Panc1 (cell line): ENCODE data around the gene ZHX3. TPM values are rescaled to one million over a fixed set of nuclear protein-coding genes. Genes with fewer than 3 reads are reported as not detected.

Experiments
- ATAC-seq: fragments of 200-7000 bp; cut with Tn5 transposase; 2 replicates; pipeline ENCODE4 v1.9.1; 2020; ENCODE audit warnings: mild to moderate bottlenecking, moderate library complexity
- BruUV-seq: library from RNA; stranded (reverse); fragments of 400-500 nt; replicated peaks from 2 replicates; lab custom pipeline; 2021; lab: Mats Ljungman, UMichigan
- CTCF ChIA-PET: fragments of 300-600 bp; sonication (Branson Sonifier 250); formaldehyde crosslinking; loops from one replicate; lab custom pipeline; 2022; ENCODE audit warnings: antibody characterized with exemption; lab: Charles Lee
- POLR2A ChIA-PET: fragments of 300-600 bp; sonication (Branson Sonifier 250); formaldehyde crosslinking; loops from one replicate; lab custom pipeline; 2022; ENCODE audit warnings: antibody characterized with exemption; lab: Charles Lee
- DNase-seq: peaks from one replicate; pipeline ENCODE4 v3.0.0-alpha.2; 2010; ENCODE audit warnings: low read depth, low spot score
- H3K27ac ChIP-seq: 2 replicates; pipeline ENCODE4 v1.5.1; 2011; ENCODE audit warnings: mild to moderate bottlenecking, low read length, inconsistent platforms
- H3K27me3 ChIP-seq: fragments of 200-500 bp; sonication (Bioruptor generic); 2 replicates; pipeline ENCODE4 v1.6.0; 2014; ENCODE audit warnings: low read length, inconsistent platforms; ENCODE audit not compliant: control insufficient read depth, insufficient read depth
- H3K36me3 ChIP-seq: fragments of 200-500 bp; sonication (Bioruptor generic); 2 replicates; pipeline ENCODE4 v1.5.1; 2014; ENCODE audit warnings: inconsistent platforms, mild to moderate bottlenecking, low read length, moderate library complexity; ENCODE audit not compliant: control insufficient read depth, insufficient read depth
- H3K4me1 ChIP-seq: 2 replicates; pipeline ENCODE4 v1.5.1; 2011; ENCODE audit warnings: inconsistent platforms, mild to moderate bottlenecking, low read length, moderate library complexity; ENCODE audit not compliant: control insufficient read depth, insufficient read depth
- H3K4me3 ChIP-seq, 2 experiments: 2 replicates each; pipeline ENCODE4 v1.5.1; 2011 to 2012; ENCODE audit warnings: low read depth in 2 of 2, low read length in 2 of 2, mild to moderate bottlenecking in 2 of 2, inconsistent platforms in 1 of 2, moderate library complexity in 1 of 2
- H3K9me3 ChIP-seq: fragments of 200-500 bp; sonication (Bioruptor generic); 2 replicates; pipeline ENCODE4 v1.5.1; 2014; ENCODE audit warnings: low read depth, mild to moderate bottlenecking, inconsistent platforms, low read length, moderate library complexity; ENCODE audit not compliant: control insufficient read depth, insufficient read depth
- CTCF ChIP-seq: fragments of 450-650 bp; IDR thresholded peaks from 2 replicates; pipeline ENCODE4 v1.5.1; 2017; ENCODE audit warnings: mild to moderate bottlenecking
- POLR2AphosphoS5 ChIP-seq: IDR thresholded peaks from 2 replicates; pipeline ENCODE4 v1.6.1; 2012; ENCODE audit warnings: mild to moderate bottlenecking, low read depth, low read length, moderate library complexity
- SIN3A ChIP-seq: IDR thresholded peaks from 2 replicates; pipeline ENCODE4 v1.6.1; 2012; ENCODE audit warnings: low read depth, mild to moderate bottlenecking, low read length, moderate library complexity, borderline replicate concordance; ENCODE audit not compliant: insufficient read depth
- TCF7L2 ChIP-seq: IDR thresholded peaks from 2 replicates; pipeline ENCODE4 v1.6.1; 2011; ENCODE audit warnings: mild to moderate bottlenecking, low read depth, low read length, inconsistent platforms
- in situ Hi-C: cut with HindIII; loops from 2 replicates; pipeline ENCODE4 v1.10.0; 2016; ENCODE audit warnings: low sequenced_read_pairs, low pct_unique_long_range_greater_than_20kb
- intact Hi-C: fragments of 100-400 bp; cut with micrococcal nuclease; formaldehyde crosslinking; loops from one replicate; pipeline ENCODE4 v1.10.0; 2022; ENCODE audit not compliant: unreplicated experiment
- total RNA-seq: library from RNA; stranded (reverse); gene quantifications from one replicate; pipeline ENCODE4 v1.2.1, GENCODE V29; 2021; ENCODE audit not compliant: unreplicated experiment
- TF ChIP-seq, protein P1 (sequence below), 2 experiments: IDR thresholded peaks; 2 replicates each; pipeline ENCODE4 v1.6.1; 2011 to 2012; ENCODE audit warnings: low read depth in 2 of 2, control low read depth in 1 of 2, low read length in 1 of 2, mild to moderate bottlenecking in 1 of 2, moderate library complexity in 1 of 2; ENCODE audit not compliant: insufficient read depth in 1 of 2

Gene ZHX3
- total RNA-seq, 1 experiment from 2014 or later = 19.8 TPM

GRCh38 chr20:41300383-41300782 is 17.1 kb downstream of the ZHX3 start:
- ChIA-PET POLR2A (no interaction called here), CTCF (no interaction called here)
- BruUV-seq = no TSS peak
- H3K27ac ChIP-seq = no peak overlapping the region
- no peaks in the 10 kb centered on the region for H3K4me1 ChIP-seq
- no peak for ATAC-seq
- TF ChIP-seq TCF7L2 = no peak
- TF ChIP-seq, protein P1, sequence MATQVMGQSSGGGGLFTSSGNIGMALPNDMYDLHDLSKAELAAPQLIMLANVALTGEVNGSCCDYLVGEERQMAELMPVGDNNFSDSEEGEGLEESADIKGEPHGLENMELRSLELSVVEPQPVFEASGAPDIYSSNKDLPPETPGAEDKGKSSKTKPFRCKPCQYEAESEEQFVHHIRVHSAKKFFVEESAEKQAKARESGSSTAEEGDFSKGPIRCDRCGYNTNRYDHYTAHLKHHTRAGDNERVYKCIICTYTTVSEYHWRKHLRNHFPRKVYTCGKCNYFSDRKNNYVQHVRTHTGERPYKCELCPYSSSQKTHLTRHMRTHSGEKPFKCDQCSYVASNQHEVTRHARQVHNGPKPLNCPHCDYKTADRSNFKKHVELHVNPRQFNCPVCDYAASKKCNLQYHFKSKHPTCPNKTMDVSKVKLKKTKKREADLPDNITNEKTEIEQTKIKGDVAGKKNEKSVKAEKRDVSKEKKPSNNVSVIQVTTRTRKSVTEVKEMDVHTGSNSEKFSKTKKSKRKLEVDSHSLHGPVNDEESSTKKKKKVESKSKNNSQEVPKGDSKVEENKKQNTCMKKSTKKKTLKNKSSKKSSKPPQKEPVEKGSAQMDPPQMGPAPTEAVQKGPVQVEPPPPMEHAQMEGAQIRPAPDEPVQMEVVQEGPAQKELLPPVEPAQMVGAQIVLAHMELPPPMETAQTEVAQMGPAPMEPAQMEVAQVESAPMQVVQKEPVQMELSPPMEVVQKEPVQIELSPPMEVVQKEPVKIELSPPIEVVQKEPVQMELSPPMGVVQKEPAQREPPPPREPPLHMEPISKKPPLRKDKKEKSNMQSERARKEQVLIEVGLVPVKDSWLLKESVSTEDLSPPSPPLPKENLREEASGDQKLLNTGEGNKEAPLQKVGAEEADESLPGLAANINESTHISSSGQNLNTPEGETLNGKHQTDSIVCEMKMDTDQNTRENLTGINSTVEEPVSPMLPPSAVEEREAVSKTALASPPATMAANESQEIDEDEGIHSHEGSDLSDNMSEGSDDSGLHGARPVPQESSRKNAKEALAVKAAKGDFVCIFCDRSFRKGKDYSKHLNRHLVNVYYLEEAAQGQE (IDR thresholded peaks at IDR 0.05; ENCODE audit: insufficient read depth in 1 of 2, low read depth in 2 of 2, low read length in 1 of 2) = no peak
- no peak for TF ChIP-seq SIN3A
- TF ChIP-seq CTCF = no peak
- TF ChIP-seq POLR2AphosphoS5 = no peak
- H3K36me3 ChIP-seq = no peaks in the 10 kb centered on the region
- no peak overlapping the region for H3K4me3 ChIP-seq
- no peaks in the 10 kb centered on the region for H3K27me3 ChIP-seq
- DNase-seq = no peak
- in situ Hi-C loops (no loop called here), intact Hi-C loops (no loop called here)
- H3K9me3 ChIP-seq = no peaks in the 10 kb centered on the region

DNA sequence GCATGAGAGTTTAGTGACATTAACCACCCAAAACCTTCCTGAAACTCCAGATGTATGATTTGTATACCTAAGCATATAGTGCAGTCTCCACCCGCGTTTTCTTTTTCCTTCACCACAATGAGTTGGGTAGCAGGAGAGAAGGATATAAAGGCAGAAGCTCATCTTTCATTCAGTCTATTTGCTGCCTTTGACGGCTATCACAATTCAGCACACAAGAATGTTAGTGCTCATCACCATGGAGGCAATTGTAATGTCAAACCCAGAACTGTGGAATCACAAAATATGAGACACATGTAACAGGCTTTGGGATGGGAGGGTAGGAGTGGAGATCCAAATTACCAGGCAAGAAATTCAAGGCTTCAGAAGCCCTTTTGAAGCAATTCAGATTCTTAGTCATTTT is 17.6 kb downstream of the ZHX3 start:
- no TSS peak for BruUV-seq
- intact Hi-C loops (no loop called here), in situ Hi-C loops (no loop called here)
- DNase-seq (no peak), ATAC-seq (no peak)
- Histone ChIP-seq H3K4me1 (no peaks in the 10 kb centered on the region), H3K4me3 (no peak overlapping the region), H3K9me3 (no peaks in the 10 kb centered on the region), H3K36me3 (no peaks in the 10 kb centered on the region), H3K27ac (no peak overlapping the region), H3K27me3 (no peaks in the 10 kb centered on the region)
- ChIA-PET POLR2A (no interaction called here), CTCF (no interaction called here)
- TF ChIP-seq SIN3A (no peak), POLR2AphosphoS5 (no peak), TCF7L2 (no peak), CTCF (no peak)
- TF ChIP-seq, protein P1 (IDR thresholded peaks at IDR 0.05; ENCODE audit: insufficient read depth in 1 of 2, low read depth in 2 of 2, low read length in 1 of 2) = no peak
